ENCODE data around the gene MTURN. TPM values are rescaled to one million over a fixed set of nuclear protein-coding genes. Genes with fewer than 3 reads are reported as not detected.

MTURN gene
- total RNA-seq, 1 donor, result 2.6 TPM

DNA sequence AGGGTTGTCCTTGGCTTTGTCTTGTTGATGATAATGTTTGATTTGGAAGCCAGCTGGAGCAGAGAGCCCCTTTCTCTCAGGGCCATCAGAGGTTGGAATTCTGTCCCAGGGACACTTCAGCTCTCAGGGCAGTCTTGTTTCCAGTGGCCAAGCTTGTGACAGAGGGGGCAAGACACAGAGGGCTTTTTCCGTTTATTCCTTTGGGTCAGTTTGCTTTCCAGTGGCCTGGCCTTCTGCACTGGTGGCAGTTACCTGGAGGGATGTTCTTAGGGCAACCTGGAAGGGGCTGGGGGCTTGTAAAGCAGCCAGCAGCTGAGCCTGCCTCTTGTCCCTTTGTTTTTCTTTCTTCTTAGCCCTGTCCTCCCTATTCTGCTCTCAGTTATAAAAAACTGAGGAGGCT, 62.7 kb downstream of the MTURN start:
- DNase-seq (ENCODE audit: low read depth), result no peak
- H3K4me3 ChIP-seq (ENCODE audit: low read depth, low read length), result no peak overlapping the region
- TF ChIP-seq CTCF (IDR thresholded peaks at IDR 0.05; ENCODE audit: insufficient read depth, low read depth, low read length), result no peak

DNA sequence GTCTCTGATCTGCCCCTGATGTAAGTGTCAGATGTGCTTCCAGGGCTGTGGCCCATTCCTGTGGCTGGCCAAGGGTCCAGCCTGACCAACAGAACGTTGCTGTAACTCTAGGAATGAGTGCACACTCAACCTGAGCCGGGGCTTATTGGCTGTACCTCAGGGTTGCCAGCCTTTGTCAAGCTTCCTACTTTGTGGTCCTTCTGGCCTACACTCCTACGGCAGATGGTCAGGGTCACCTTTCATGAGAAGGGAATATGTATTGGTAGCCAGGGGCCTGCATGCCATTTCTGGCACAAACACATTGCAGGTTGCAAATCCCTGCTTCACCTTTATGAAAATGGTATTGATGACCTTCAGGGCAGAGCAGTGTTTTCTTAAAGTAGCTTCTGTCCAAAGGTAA, 64.5 kb downstream of the MTURN start:
- DNase-seq (ENCODE audit: low read depth), result no peak
- H3K4me3 ChIP-seq (ENCODE audit: low read depth, low read length), result no peak overlapping the region
- no peak for TF ChIP-seq CTCF (IDR thresholded peaks at IDR 0.05; ENCODE audit: insufficient read depth, low read depth, low read length)

- no peak for DNase-seq (ENCODE audit: low read depth)
- H3K4me3 ChIP-seq (ENCODE audit: low read depth, low read length), result no peak overlapping the region
- TF ChIP-seq CTCF (IDR thresholded peaks at IDR 0.05; ENCODE audit: insufficient read depth, low read depth, low read length), result no peak
Observed at GRCh38 chr7:30200591-30200990, 65.8 kb downstream of the MTURN start.

DNA sequence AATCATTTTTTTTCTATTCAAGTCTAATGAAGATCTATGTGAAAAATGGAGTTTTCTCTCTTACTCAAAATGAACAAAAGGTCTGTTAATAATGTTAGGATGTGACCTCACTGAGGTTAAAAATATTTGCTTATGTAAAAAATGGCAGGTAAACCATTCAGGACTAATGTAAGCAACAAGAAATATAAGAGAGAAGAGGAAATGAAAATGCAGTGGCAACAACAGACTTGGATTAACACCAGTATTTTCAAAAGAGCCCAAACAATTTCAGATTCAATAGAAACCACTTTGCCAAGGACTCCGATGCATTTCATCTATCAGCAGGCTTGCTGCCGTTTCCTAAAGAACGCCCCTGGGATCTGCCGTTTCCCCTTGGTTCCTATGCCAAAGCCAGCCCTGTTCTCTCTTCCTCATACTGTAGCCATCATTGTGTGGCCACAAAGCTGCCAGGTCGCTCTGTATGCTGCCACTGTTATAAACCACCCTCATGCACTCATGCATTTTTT, 66.4 kb downstream of the MTURN start:
- no peak for TF ChIP-seq CTCF (IDR thresholded peaks at IDR 0.05; ENCODE audit: insufficient read depth, low read depth, low read length)
- no peak overlapping the region for H3K4me3 ChIP-seq (ENCODE audit: low read depth, low read length)
- no peak for DNase-seq (ENCODE audit: low read depth)

- DNase-seq (ENCODE audit: low read depth), result no peak
- no peak overlapping the region for H3K4me3 ChIP-seq (ENCODE audit: low read depth, low read length)
- TF ChIP-seq CTCF (IDR thresholded peaks at IDR 0.05; ENCODE audit: insufficient read depth, low read depth, low read length), result no peak
Observed at GRCh38 chr7:30201921-30202320, 67.1 kb downstream of the MTURN start.

- no peak for TF ChIP-seq CTCF (IDR thresholded peaks at IDR 0.05; ENCODE audit: insufficient read depth, low read depth, low read length)
Observed at GRCh38 chr7:30202671-30203070, 67.9 kb downstream of the MTURN start.

DNA sequence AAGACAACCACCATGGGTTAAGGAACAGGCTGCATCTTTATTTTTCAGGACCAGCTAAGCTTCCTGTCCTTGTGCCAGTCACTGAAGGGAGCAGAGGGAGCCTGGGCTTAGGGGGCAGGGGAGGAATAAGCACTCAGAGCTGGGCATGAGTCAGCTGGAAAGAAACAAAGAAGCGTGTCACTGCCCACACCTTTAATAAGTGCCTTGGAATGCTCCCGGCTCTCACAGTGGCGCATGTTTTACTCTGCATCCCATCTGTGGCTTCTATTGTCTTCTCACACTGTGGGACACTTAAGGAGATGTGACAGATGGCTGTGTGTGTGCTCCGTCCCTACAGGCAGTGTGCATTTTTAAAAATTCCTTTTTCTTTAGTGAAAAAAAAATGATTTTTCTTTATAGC, 71.7 kb downstream of the MTURN start:
- no peak for DNase-seq (ENCODE audit: low read depth)

More at GRCh38 chr7:30202671-30203070, 67.9 kb downstream of the MTURN start:
- DNase-seq (ENCODE audit: low read depth), result no peak
- H3K4me3 ChIP-seq (ENCODE audit: low read depth, low read length), result no peak overlapping the region

More for the DNA sequence above, 71.7 kb downstream of the MTURN start:
- H3K4me3 ChIP-seq (ENCODE audit: low read depth, low read length), result no peak overlapping the region
- no peak for TF ChIP-seq CTCF (IDR thresholded peaks at IDR 0.05; ENCODE audit: insufficient read depth, low read depth, low read length)

Measured in fibroblast of villous mesenchyme (primary cell).